Measurements from ENCODE around the gene TTC7B.

The TTC7B gene

GRCh38 chr14:90617961-90618360 is 198.3 kb downstream of the TTC7B start:
- Mint-ChIP-seq H3K9me3 (no peaks in the 10 kb centered on the region), H3K36me3 (no peaks in the 10 kb centered on the region), H3K4me1 (no peaks in the 10 kb centered on the region), H3K27me3 (no peaks in the 10 kb centered on the region), H3K27ac (no peak overlapping the region), H3K4me3 (no peak overlapping the region)

- Mint-ChIP-seq H3K4me1 (no peaks in the 10 kb centered on the region), H3K36me3 (no peaks in the 10 kb centered on the region), H3K27ac (no peak overlapping the region), H3K27me3 (no peaks in the 10 kb centered on the region), H3K4me3 (no peak overlapping the region), H3K9me3 (no peaks in the 10 kb centered on the region)
These were observed 199.3 kb downstream of the TTC7B start for GRCh38 chr14:90616881-90617280.

- no peak overlapping the region for H3K4me3 Mint-ChIP-seq
- H3K36me3 Mint-ChIP-seq: no peaks in the 10 kb centered on the region
- no peaks in the 10 kb centered on the region for H3K4me1 Mint-ChIP-seq
These were observed 199.9 kb downstream of the TTC7B start for GRCh38 chr14:90616313-90616712.

GRCh38 chr14:90615517-90616060 is 200.6 kb downstream of the TTC7B start:
- Mint-ChIP-seq H3K4me1 (no peaks in the 10 kb centered on the region), H3K36me3 (no peaks in the 10 kb centered on the region), H3K27me3 (no peaks in the 10 kb centered on the region), H3K4me3 (no peak overlapping the region), H3K9me3 (no peaks in the 10 kb centered on the region), H3K27ac (no peak overlapping the region)

More at GRCh38 chr14:90616313-90616712, 199.9 kb downstream of the TTC7B start:
- H3K27ac Mint-ChIP-seq: no peak overlapping the region
- no peaks in the 10 kb centered on the region for H3K27me3 Mint-ChIP-seq
- H3K9me3 Mint-ChIP-seq: no peaks in the 10 kb centered on the region

GRCh38 chr14:90614696-90615516 is 201.3 kb downstream of the TTC7B start:
- Mint-ChIP-seq H3K4me3 (no peak overlapping the region), H3K27ac (no peak overlapping the region), H3K36me3 (no peaks in the 10 kb centered on the region), H3K9me3 (no peaks in the 10 kb centered on the region), H3K27me3 (no peaks in the 10 kb centered on the region), H3K4me1 (no peaks in the 10 kb centered on the region)

GRCh38 chr14:90613997-90614396 is 202.2 kb downstream of the TTC7B start:
- no peak overlapping the region for H3K27ac Mint-ChIP-seq

GRCh38 chr14:90613453-90613852 is 202.8 kb downstream of the TTC7B start:
- Mint-ChIP-seq H3K27ac (no peak overlapping the region), H3K9me3 (no peaks in the 10 kb centered on the region), H3K36me3 (no peaks in the 10 kb centered on the region), H3K4me1 (no peaks in the 10 kb centered on the region), H3K4me3 (no peak overlapping the region), H3K27me3 (no peaks in the 10 kb centered on the region)

More at GRCh38 chr14:90613997-90614396, 202.2 kb downstream of the TTC7B start:
- Mint-ChIP-seq H3K9me3 (no peaks in the 10 kb centered on the region), H3K4me1 (no peaks in the 10 kb centered on the region), H3K36me3 (no peaks in the 10 kb centered on the region), H3K27me3 (no peaks in the 10 kb centered on the region), H3K4me3 (no peak overlapping the region)

- Mint-ChIP-seq H3K27ac (no peak overlapping the region), H3K4me3 (no peak overlapping the region), H3K9me3 (no peaks in the 10 kb centered on the region), H3K36me3 (no peaks in the 10 kb centered on the region), H3K4me1 (no peaks in the 10 kb centered on the region), H3K27me3 (no peaks in the 10 kb centered on the region)
These were observed 203.4 kb downstream of the TTC7B start for GRCh38 chr14:90612801-90613200.

- Mint-ChIP-seq H3K4me3 (no peak overlapping the region), H3K4me1 (no peaks in the 10 kb centered on the region), H3K27ac (no peak overlapping the region), H3K36me3 (no peaks in the 10 kb centered on the region), H3K9me3 (no peaks in the 10 kb centered on the region), H3K27me3 (no peaks in the 10 kb centered on the region)
These were observed 204.3 kb downstream of the TTC7B start for GRCh38 chr14:90611936-90612335.

- no peaks in the 10 kb centered on the region for H3K27me3 Mint-ChIP-seq
- no peak overlapping the region for H3K4me3 Mint-ChIP-seq
These were observed 204.7 kb downstream of the TTC7B start for GRCh38 chr14:90611501-90611900.

GRCh38 chr14:90610346-90611040 is 205.7 kb downstream of the TTC7B start:
- Mint-ChIP-seq H3K4me1 (no peaks in the 10 kb centered on the region), H3K36me3 (no peaks in the 10 kb centered on the region), H3K27ac (no peak overlapping the region), H3K4me3 (no peak overlapping the region), H3K27me3 (no peaks in the 10 kb centered on the region), H3K9me3 (no peaks in the 10 kb centered on the region)

More at GRCh38 chr14:90611501-90611900, 204.7 kb downstream of the TTC7B start:
- Mint-ChIP-seq H3K27ac (no peak overlapping the region), H3K4me1 (no peaks in the 10 kb centered on the region), H3K9me3 (no peaks in the 10 kb centered on the region), H3K36me3 (no peaks in the 10 kb centered on the region)

- no peak overlapping the region for H3K4me3 Mint-ChIP-seq
- H3K9me3 Mint-ChIP-seq: no peaks in the 10 kb centered on the region
- no peak overlapping the region for H3K27ac Mint-ChIP-seq
- H3K36me3 Mint-ChIP-seq: no peaks in the 10 kb centered on the region
- no peaks in the 10 kb centered on the region for H3K27me3 Mint-ChIP-seq
- no peaks in the 10 kb centered on the region for H3K4me1 Mint-ChIP-seq
These were observed 206.9 kb downstream of the TTC7B start for GRCh38 chr14:90609376-90609775.

GRCh38 chr14:90608929-90609341 is 207.3 kb downstream of the TTC7B start:
- no peaks in the 10 kb centered on the region for H3K36me3 Mint-ChIP-seq
- no peak overlapping the region for H3K4me3 Mint-ChIP-seq
- no peaks in the 10 kb centered on the region for H3K27me3 Mint-ChIP-seq
- H3K4me1 Mint-ChIP-seq: no peaks in the 10 kb centered on the region
- H3K27ac Mint-ChIP-seq: no peak overlapping the region
- H3K9me3 Mint-ChIP-seq: no peaks in the 10 kb centered on the region

GRCh38 chr14:90608281-90608680 is 207.9 kb downstream of the TTC7B start:
- no peaks in the 10 kb centered on the region for H3K36me3 Mint-ChIP-seq
- no peaks in the 10 kb centered on the region for H3K27me3 Mint-ChIP-seq
- H3K9me3 Mint-ChIP-seq: no peaks in the 10 kb centered on the region
- no peak overlapping the region for H3K27ac Mint-ChIP-seq
- H3K4me1 Mint-ChIP-seq: no peaks in the 10 kb centered on the region
- H3K4me3 Mint-ChIP-seq: no peak overlapping the region

GRCh38 chr14:90607141-90607540 is 209.1 kb downstream of the TTC7B start:
- no peaks in the 10 kb centered on the region for H3K4me1 Mint-ChIP-seq
- H3K4me3 Mint-ChIP-seq: no peak overlapping the region
- no peaks in the 10 kb centered on the region for H3K9me3 Mint-ChIP-seq
- no peak overlapping the region for H3K27ac Mint-ChIP-seq
- no peaks in the 10 kb centered on the region for H3K36me3 Mint-ChIP-seq
- no peaks in the 10 kb centered on the region for H3K27me3 Mint-ChIP-seq

- H3K36me3 Mint-ChIP-seq: no peaks in the 10 kb centered on the region
- H3K27ac Mint-ChIP-seq: no peak overlapping the region
- H3K4me1 Mint-ChIP-seq: no peaks in the 10 kb centered on the region
- no peaks in the 10 kb centered on the region for H3K9me3 Mint-ChIP-seq
- H3K4me3 Mint-ChIP-seq: no peak overlapping the region
- no peaks in the 10 kb centered on the region for H3K27me3 Mint-ChIP-seq
These were observed 209.8 kb downstream of the TTC7B start for GRCh38 chr14:90606434-90606833.
